ENCODE results near the gene GRB2.

GRCh38 chr17:75308732-75309629 is 96.5 kb downstream of the GRB2 start:
- TF ChIP-seq POLR2A (IDR thresholded peaks at IDR 0.05) (peak; percentile 46 to 51), CTCF (IDR thresholded peaks at IDR 0.05) (no peak)

Measured in Peyer's patch (tissue), 4 donors.